HEK293 (cell line): ENCODE data around the gene CAPN7.
A peak's percentile ranks its signal among the peaks of the same experiment; 100 is the strongest.

Source experiments
- CTCF ChIA-PET: fragments of 350-600 bp; formaldehyde crosslinking; extraction: SDS; loops from one replicate; lab custom pipeline; 2021; ENCODE audit warnings: antibody characterized with exemption; lab: Yijun Ruan, JAX
- POLR2A ChIA-PET: fragments of 300-600 bp; formaldehyde crosslinking; extraction: SDS; loops from one replicate; lab custom pipeline; 2020; ENCODE audit warnings: antibody characterized with exemption, inconsistent platforms; lab: Yijun Ruan, JAX
- H3K27ac ChIP-seq: fragments of 200-500 bp; sonication (Bioruptor generic); 2 replicates; pipeline ENCODE4 v1.5.1; 2014; ENCODE audit warnings: low read depth, low read length, control low read depth, inconsistent platforms; ENCODE audit errors: extremely low read depth
- H3K36me3 ChIP-seq, 2 experiments: fragments of 200-500 bp in 1 of 2; sonication (Bioruptor generic) in 1 of 2; 1 replicate in 1 of 2; 2 replicates in 1 of 2; pipeline ENCODE4 v1.5.1; 2014 to 2017; ENCODE audit warnings: inconsistent platforms in 2 of 2, low read length in 2 of 2; ENCODE audit not compliant: control insufficient read depth in 2 of 2, insufficient read depth in 1 of 2
- H3K4me1 ChIP-seq: fragments of 200-500 bp; sonication (Bioruptor generic); 2 replicates; pipeline ENCODE4 v1.5.1; 2014; ENCODE audit warnings: mild to moderate bottlenecking, low read length, inconsistent platforms; ENCODE audit not compliant: control insufficient read depth, insufficient read depth
- H3K4me3 ChIP-seq: 2 replicates; pipeline ENCODE4 v1.5.1; 2011; ENCODE audit warnings: low read depth, mild to moderate bottlenecking, control low read depth, low read length, moderate library complexity
- H3K9me3 ChIP-seq: fragments of 200-500 bp; sonication (Bioruptor generic); 2 replicates; pipeline ENCODE4 v1.5.1; 2014; ENCODE audit warnings: low read depth, low read length, inconsistent platforms; ENCODE audit not compliant: control insufficient read depth, insufficient read depth
- ATF2 ChIP-seq: fragments of 450-650 bp; formaldehyde crosslinking; IDR thresholded peaks from 2 replicates; pipeline ENCODE4 v1.5.1; 2016; ENCODE audit warnings: missing biosample characterization, missing genetic modification characterization, low read depth
- MEIS1 ChIP-seq: sonication (generic); formaldehyde crosslinking; IDR thresholded peaks from 2 replicates; pipeline ENCODE4 v1.8.1; 2022; ENCODE audit warnings: missing genetic modification reagents, mild to moderate bottlenecking, borderline replicate concordance
- MYNN ChIP-seq: fragments of 450-650 bp; formaldehyde crosslinking; IDR thresholded peaks from 2 replicates; pipeline ENCODE4 v1.5.1; 2016; ENCODE audit warnings: missing biosample characterization, missing genetic modification characterization, borderline replicate concordance
- SP3 ChIP-seq: fragments of 450-650 bp; formaldehyde crosslinking; IDR thresholded peaks from 2 replicates; pipeline ENCODE4 v1.5.1; 2016; ENCODE audit warnings: missing biosample characterization, missing genetic modification characterization
- SP7 ChIP-seq: fragments of 450-650 bp; formaldehyde crosslinking; IDR thresholded peaks from 2 replicates; pipeline ENCODE4 v1.5.1; 2016; ENCODE audit warnings: missing biosample characterization, missing genetic modification characterization
- YY1 ChIP-seq: fragments of 450-650 bp; formaldehyde crosslinking; IDR thresholded peaks from 2 replicates; pipeline ENCODE4 v1.5.1; 2018; ENCODE audit warnings: missing biosample characterization, missing genetic modification characterization
- ZBTB20 ChIP-seq: fragments of 450-650 bp; formaldehyde crosslinking; IDR thresholded peaks from 2 replicates; pipeline ENCODE4 v1.5.1; 2016; ENCODE audit warnings: missing biosample characterization, missing genetic modification characterization
- ZBTB26 ChIP-seq: fragments of 450-650 bp; formaldehyde crosslinking; optimal IDR thresholded peaks from 2 replicates; pipeline ENCODE3; 2016; ENCODE audit warnings: missing biosample characterization, mild to moderate bottlenecking, missing genetic modification characterization
- ZEB2 ChIP-seq: fragments of 450-650 bp; formaldehyde crosslinking; IDR thresholded peaks from 2 replicates; pipeline ENCODE4 v1.5.1; 2016; ENCODE audit warnings: missing biosample characterization, missing genetic modification characterization
- ZFP3 ChIP-seq: fragments of 450-650 bp; formaldehyde crosslinking; IDR thresholded peaks from 2 replicates; pipeline ENCODE4 v1.5.1; 2016; ENCODE audit warnings: low read depth, missing biosample characterization, missing genetic modification characterization
- ZNF138 ChIP-seq: fragments of 450-650 bp; formaldehyde crosslinking; IDR thresholded peaks from 2 replicates; pipeline ENCODE4 v1.5.1; 2016; ENCODE audit warnings: missing biosample characterization, missing genetic modification characterization, borderline replicate concordance
- ZNF24 ChIP-seq: fragments of 450-650 bp; formaldehyde crosslinking; IDR thresholded peaks from 2 replicates; pipeline ENCODE4 v1.5.1; 2016; ENCODE audit warnings: missing biosample characterization, missing genetic modification characterization
- ZNF391 ChIP-seq: fragments of 450-650 bp; formaldehyde crosslinking; IDR thresholded peaks from 2 replicates; pipeline ENCODE4 v1.5.1; 2016; ENCODE audit warnings: low read depth, missing biosample characterization, missing genetic modification characterization, borderline replicate concordance
- ZNF394 ChIP-seq: fragments of 450-650 bp; formaldehyde crosslinking; IDR thresholded peaks from 2 replicates; pipeline ENCODE4 v1.5.1; 2016; ENCODE audit warnings: missing biosample characterization, missing genetic modification characterization, mild to moderate bottlenecking, moderate library complexity, borderline replicate concordance
- ZNF488 ChIP-seq: fragments of 450-650 bp; formaldehyde crosslinking; IDR thresholded peaks from 2 replicates; pipeline ENCODE4 v1.5.1; 2016; ENCODE audit warnings: missing biosample characterization, missing genetic modification characterization
- ZNF600 ChIP-seq: fragments of 450-650 bp; formaldehyde crosslinking; IDR thresholded peaks from 2 replicates; pipeline ENCODE4 v1.5.1; 2016; ENCODE audit warnings: missing biosample characterization, missing genetic modification characterization
- ZNF660 ChIP-seq: fragments of 450-650 bp; IDR thresholded peaks from 2 replicates; pipeline ENCODE4 v1.5.1; 2018; ENCODE audit warnings: missing biosample characterization, mild to moderate bottlenecking, missing genetic modification characterization
- ZNF704 ChIP-seq: fragments of 450-650 bp; formaldehyde crosslinking; IDR thresholded peaks from 2 replicates; pipeline ENCODE4 v1.5.1; 2016; ENCODE audit warnings: missing biosample characterization, missing genetic modification characterization

The CAPN7 gene

GRCh38 chr3:15286022-15286421 lies 80.0 kb downstream of the CAPN7 start:
- Histone ChIP-seq H3K4me1 (peaks cover 4% of the 10 kb centered on the region; the same call in 1 of the 2 replicates), H3K9me3 (no peaks in the 10 kb centered on the region), H3K4me3 (no peak overlapping the region), H3K36me3 (no peaks in the 10 kb centered on the region), H3K27ac (no peak overlapping the region)
- POLR2A ChIA-PET, result no interaction called here
- TF ChIP-seq MEIS1 (CRISPR knock-in tag) (no peak), ZNF138 (tag by site-specific recombination) (no peak), ZNF704 (tag by site-specific recombination) (no peak), ZFP3 (tag by site-specific recombination) (no peak), ZNF600 (no peak), ZNF660 (tag by site-specific recombination) (no peak), ZNF394 (tag by site-specific recombination) (no peak), YY1 (no peak), ZNF391 (tag by site-specific recombination) (no peak), ZBTB20 (tag by site-specific recombination) (no peak), ZNF488 (tag by site-specific recombination) (no peak)
- CTCF ChIA-PET, result no interaction called here

GRCh38 chr3:15287565-15288330 lies 81.7 kb downstream of the CAPN7 start:
- no peaks in the 10 kb centered on the region for H3K36me3 ChIP-seq
- H3K27ac ChIP-seq, result no peak overlapping the region
- H3K4me3 ChIP-seq, result no peak overlapping the region
- H3K4me1 ChIP-seq, result peaks cover 9% of the 10 kb centered on the region
- ChIA-PET CTCF (interaction anchor here (0.5 to 1.5 kb wide), 2 partner anchors 20 to 110 kb away, joined by 3 to 8 read pairs; no protein-coding TSS in a partner anchor), POLR2A (no interaction called here)
- TF ChIP-seq ZNF24 (tag by site-specific recombination) (no peak), MEIS1 (CRISPR knock-in tag) (no peak), ATF2 (peak; percentile 40; the same call in 1 of the 2 replicates), ZBTB26 (tag by site-specific recombination) (no peak), ZEB2 (tag by site-specific recombination) (no peak), SP3 (tag by site-specific recombination) (no peak), SP7 (tag by site-specific recombination) (peak; percentile 40; the same call in 1 of the 2 replicates), MYNN (peak; percentile 84)
- no peaks in the 10 kb centered on the region for H3K9me3 ChIP-seq
